GM19452 (cell line): ENCODE data around the gene LFNG.

Experiments
- ATAC-seq: cut with Tn5 transposase; IDR thresholded peaks from one replicate; pipeline ENCODE4 v1.9.1; 2021; ENCODE audit not compliant: unreplicated experiment

LFNG gene

DNA sequence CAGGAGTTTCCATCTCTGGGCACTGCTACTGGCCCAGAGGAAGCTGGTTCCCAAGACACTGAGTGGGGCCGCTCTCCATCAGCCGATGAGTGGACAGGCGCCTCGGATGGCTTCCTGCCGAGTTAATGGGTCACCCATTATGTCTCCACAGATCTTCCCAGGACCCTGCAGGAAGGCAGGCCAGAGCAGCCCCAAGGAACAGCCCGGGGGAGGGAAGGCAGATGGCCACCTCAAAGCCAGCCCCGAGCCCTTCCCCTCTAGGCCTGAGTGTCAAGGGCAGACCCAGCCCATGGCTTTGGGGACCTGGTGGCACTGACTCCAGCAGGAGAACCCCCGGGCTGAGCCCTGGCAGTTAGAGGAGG is 3.4 kb upstream of the LFNG start:
- no peak for ATAC-seq

DNA sequence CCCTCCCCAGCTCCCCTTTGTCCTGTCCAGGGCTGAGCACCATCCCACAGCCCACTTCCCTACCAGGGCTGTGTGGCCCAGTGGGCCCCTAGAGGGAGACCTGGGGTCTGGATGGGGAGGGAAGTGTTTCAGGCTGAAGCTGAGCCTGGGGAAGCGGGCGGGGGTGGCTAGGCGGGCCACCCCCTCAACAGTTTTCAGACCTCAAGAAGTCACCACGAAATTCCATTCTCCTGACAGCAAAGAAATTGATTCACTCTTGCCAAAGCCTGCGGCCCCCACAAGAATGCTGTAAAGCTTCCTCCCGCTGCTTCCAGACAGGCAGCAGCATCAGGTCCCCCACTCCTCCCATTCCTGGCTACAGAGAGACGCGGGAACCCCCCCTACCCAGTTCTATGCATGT is 2.5 kb upstream of the LFNG start:
- no peak for ATAC-seq

- no peak for ATAC-seq
Observed at GRCh38 chr7:2517678-2518507, 1.7 kb upstream of the LFNG start.

GRCh38 chr7:2518737-2519118 is 846 bp upstream of the LFNG start:
- no peak for ATAC-seq

- no peak for ATAC-seq
Observed at GRCh38 chr7:2520131-2520760, 672 bp downstream of the LFNG start.

GRCh38 chr7:2520761-2521290 is 1.3 kb downstream of the LFNG start:
- ATAC-seq: no peak

DNA sequence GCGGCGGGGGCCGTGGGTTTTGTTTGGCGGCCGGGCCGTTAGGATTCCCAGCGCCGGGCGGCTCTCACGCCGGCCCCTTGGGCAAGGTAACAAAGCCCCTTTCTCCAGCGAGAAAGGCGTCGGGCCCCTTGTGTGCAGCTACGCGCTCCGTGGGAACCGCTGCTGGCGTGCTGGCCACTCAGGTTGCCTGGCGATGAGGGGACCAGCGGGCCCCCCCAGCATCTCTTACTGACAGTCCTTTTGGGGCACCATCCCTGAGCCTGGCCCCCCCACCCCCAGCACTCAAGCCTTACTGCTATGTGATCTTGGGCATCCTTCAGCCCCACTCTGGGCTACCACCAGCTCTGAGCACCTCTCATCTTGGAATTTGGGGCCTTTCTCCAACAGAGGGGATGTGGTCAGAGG is 1.8 kb downstream of the LFNG start:
- no peak for ATAC-seq

GRCh38 chr7:2521952-2522591 is 2.5 kb downstream of the LFNG start:
- ATAC-seq: no peak

DNA sequence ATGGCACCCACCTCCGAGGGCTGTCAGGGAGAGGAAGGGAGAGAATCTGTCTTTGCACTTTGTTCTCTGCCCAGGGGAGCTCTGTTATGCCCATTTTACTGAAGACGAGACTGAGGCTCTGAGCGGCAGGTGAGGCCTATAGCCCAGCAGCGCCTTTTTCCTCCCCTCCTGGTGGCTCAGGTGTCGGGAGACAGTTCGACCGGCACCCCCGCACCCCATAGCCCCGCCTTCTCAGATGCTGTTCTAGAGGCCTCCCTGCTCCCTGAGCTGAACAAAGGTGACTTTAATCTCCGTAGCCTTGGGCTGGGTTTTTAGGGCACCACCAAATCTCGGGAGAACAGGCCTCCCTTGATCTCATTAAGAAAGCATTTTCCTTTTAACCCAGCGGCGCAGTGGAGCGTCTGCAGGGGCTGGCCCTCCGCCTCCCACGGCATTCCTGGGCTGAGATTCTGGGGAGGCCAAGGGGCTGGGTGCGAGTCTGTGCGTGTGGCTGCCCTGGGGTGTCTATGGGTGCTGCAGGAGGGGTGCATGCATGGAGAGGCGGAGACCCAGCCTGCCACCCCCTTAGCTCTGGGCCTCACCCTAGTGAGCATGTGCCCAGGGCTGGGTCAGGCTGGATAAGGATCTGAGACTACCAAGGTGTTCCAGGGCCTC is 3.3 kb downstream of the LFNG start:
- no peak for ATAC-seq

DNA sequence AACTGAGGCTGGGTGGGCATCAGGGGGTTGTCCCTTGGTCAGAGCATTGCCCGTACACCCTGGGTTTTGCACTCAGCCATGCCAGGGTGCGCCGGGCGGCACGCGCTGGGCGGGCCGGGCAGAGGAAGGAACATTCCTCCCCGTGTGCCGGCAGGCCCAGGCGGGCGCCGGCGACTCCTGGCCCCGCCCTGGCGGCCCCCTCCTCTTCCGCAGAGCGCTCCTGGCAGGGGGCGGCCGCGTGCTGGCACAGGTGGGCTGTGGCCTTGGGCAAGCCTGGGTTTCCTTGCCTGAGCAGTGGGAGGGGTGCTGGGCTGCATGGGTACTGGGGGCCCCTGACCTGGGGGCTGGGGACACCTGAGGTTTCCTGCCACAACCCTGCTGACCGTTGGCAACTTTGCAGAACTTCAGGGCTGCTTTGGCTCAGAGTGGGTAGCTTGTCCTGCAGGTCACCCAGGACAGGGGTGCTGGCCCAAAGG is 3.9 kb downstream of the LFNG start:
- ATAC-seq: no peak

DNA sequence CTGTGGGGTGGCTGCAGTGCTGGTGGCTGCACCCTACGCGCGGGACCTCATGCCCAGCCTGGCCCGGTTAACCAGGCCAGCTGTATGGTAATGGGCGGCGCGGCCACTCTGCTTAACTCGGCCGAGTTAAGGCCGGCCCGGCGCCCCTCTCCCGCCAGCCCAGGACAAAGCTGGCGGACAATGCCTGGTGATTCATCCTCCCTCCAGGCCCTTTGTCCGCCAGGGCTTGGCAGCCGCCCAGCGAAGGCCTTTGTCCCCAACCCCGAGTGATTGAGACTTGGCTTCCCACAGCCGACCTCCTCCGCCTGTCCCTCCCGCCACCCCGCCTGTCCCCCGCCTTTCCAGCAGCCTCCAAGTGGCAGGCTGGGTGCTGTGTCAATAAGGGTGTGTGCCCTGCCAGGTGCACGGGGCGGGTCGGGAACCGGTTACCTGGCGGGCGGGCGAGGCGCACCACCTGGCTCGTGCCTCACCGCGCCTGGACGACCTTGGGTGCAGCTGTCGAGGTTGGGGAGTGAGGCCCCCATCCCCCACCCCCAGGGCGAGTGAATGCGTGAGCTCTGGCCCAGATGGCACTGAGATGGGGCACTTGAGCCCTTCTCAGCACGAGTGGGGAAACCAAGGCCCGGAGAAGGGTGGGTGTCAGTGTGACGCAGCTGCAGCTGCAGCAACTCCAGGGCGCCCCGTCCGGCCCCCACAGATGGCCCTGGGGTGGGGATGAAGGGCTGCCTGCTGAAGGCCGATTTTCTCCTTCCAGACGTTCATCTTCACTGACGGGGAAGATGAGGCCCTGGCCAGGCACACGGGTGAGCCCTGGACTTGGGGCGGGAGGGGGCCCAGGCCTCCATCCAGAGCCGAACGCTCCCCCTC is 4.6 kb downstream of the LFNG start:
- ATAC-seq: no peak

- ATAC-seq: no peak
Observed at GRCh38 chr7:2524808-2525657, 5.5 kb downstream of the LFNG start.

GRCh38 chr7:2525658-2526630 is 6.4 kb downstream of the LFNG start:
- no peak for ATAC-seq

DNA sequence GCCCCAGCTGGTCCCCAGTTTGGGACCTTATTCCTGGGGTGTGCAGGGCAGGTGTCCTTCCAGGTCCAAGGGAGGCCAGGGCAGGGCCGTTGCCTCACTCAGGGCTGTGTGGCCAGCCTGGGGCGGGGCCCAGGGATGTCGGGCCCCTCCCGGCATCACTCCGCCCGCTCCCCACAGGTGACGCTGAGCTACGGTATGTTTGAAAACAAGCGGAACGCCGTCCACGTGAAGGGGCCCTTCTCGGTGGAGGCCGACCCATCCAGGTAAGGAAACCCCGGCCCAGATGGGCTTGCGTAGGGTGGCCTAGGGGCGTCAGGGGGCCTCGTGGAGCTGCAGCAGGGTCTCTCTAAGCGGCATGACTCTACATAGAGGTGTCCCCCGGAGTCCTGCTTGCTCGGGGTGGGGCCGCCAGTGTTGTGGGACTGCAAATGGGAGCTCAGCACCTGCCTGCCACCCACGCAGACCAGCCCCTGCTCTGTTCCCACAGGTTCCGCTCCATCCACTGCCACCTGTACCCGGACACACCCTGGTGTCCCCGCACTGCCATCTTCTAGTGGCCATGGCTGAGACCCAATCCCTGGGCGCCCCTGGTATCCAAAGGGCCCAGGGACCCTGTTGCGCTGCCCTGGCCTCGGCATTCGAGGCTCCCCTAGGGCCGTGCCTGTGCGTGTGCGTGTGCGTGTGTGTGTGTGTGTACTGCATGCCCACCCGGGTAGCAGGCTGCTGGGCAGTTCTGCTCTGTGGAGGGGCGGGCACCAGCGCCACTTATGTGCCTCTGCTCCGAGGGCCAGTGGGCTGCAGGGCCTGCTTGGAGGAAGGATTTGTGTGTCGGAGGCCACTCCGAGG is 7.3 kb downstream of the LFNG start:
- ATAC-seq: no peak

GRCh38 chr7:2527505-2528467 is 8.2 kb downstream of the LFNG start:
- ATAC-seq: no peak

GRCh38 chr7:2528481-2529095 is 9.0 kb downstream of the LFNG start:
- ATAC-seq: no peak
